Measurements from ENCODE around the gene MAGED2. TPM values are rescaled to one million over a fixed set of nuclear protein-coding genes. Genes with fewer than 3 reads are reported as not detected.

Gene MAGED2
- total and polyA plus RNA-seq, 2 donors from 2014 or later, result 185 to 285 TPM

DNA sequence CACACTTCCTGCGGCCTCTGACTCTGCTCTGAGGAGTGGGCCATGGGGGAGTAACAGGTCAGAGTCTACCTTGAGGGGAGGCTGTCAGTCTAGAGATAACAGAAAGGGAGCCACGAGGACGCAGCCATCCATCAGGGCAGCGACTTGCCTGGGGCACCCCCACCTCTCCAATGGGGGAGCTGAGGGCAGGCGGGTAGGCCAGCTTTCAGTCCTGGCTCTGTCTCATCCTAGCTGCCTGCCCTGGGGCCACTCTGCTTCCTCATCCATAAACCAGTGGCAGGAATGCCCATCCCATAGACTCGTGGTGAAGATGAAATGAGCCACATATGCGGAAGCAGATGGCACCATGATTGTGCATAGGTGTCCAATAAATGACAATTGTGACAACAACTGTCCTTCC is 13.2 kb downstream of the MAGED2 start:
- Histone ChIP-seq H3K27me3 (ENCODE audit: control insufficient read depth, insufficient read depth, low read length) (no peaks in the 10 kb centered on the region), H3K36me3 (ENCODE audit: control insufficient read depth in 2 of 3, insufficient read depth in 3 of 3, low read length in 3 of 3) (no peaks in the 10 kb centered on the region), H3K27ac (ENCODE audit: low read depth in 2 of 2, low read length in 2 of 2) (no peak overlapping the region), H3K4me1 (ENCODE audit: control insufficient read depth in 2 of 3, insufficient read depth in 2 of 3, low read depth in 1 of 3, low read length in 3 of 3) (no peaks in the 10 kb centered on the region), H3K9me3 (ENCODE audit: control insufficient read depth in 2 of 3, insufficient read depth in 1 of 3, low read length in 3 of 3) (no peaks in the 10 kb centered on the region), H3K4me3 (ENCODE audit: low read length in 3 of 3) (no peak overlapping the region), H3K9ac (ENCODE audit: low read length in 3 of 3) (no peak overlapping the region)
- DNase-seq (no peak), FAIRE-seq (no peak)
- TF ChIP-seq, protein P1, sequence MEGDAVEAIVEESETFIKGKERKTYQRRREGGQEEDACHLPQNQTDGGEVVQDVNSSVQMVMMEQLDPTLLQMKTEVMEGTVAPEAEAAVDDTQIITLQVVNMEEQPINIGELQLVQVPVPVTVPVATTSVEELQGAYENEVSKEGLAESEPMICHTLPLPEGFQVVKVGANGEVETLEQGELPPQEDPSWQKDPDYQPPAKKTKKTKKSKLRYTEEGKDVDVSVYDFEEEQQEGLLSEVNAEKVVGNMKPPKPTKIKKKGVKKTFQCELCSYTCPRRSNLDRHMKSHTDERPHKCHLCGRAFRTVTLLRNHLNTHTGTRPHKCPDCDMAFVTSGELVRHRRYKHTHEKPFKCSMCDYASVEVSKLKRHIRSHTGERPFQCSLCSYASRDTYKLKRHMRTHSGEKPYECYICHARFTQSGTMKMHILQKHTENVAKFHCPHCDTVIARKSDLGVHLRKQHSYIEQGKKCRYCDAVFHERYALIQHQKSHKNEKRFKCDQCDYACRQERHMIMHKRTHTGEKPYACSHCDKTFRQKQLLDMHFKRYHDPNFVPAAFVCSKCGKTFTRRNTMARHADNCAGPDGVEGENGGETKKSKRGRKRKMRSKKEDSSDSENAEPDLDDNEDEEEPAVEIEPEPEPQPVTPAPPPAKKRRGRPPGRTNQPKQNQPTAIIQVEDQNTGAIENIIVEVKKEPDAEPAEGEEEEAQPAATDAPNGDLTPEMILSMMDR (IDR thresholded peaks at IDR 0.05; ENCODE audit: borderline replicate concordance, extremely low read depth, insufficient read depth), result no peak
- intact Hi-C loops (cut with DNase I), result no loop called here

DNA sequence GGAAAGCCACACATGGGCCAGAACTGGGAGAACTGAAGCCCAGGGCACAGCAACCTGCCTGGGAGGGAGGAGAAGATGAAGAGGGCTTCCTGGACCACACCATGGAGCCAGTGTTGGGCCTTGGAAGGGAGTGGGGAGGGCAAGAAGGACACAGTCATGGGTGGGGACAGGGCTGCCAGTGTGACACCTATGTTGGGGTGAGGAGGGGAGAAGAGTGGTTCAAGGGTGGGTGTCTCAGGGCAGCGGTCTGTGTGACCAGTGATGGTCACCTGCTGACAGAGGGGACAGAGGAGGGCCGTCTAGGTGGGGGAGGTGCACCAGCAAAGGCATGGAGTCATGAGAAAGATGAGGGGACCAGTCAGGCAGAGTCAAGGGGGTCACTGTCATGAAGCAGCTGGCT is 13.8 kb downstream of the MAGED2 start:
- H3K27me3 ChIP-seq (ENCODE audit: control insufficient read depth, insufficient read depth, low read length), result no peaks in the 10 kb centered on the region
- H3K36me3 ChIP-seq (ENCODE audit: control insufficient read depth in 2 of 3, insufficient read depth in 3 of 3, low read length in 3 of 3), result no peaks in the 10 kb centered on the region
- no peak overlapping the region for H3K9ac ChIP-seq (ENCODE audit: low read length in 3 of 3)
- FAIRE-seq, result no peak
- TF ChIP-seq, protein P1 (IDR thresholded peaks at IDR 0.05; ENCODE audit: borderline replicate concordance, extremely low read depth, insufficient read depth), result no peak
- no peak overlapping the region for H3K27ac ChIP-seq (ENCODE audit: low read depth in 2 of 2, low read length in 2 of 2)
- intact Hi-C loops (cut with DNase I), result no loop called here
- no peaks in the 10 kb centered on the region for H3K4me1 ChIP-seq (ENCODE audit: control insufficient read depth in 2 of 3, insufficient read depth in 2 of 3, low read depth in 1 of 3, low read length in 3 of 3)
- H3K9me3 ChIP-seq (ENCODE audit: control insufficient read depth in 2 of 3, insufficient read depth in 1 of 3, low read length in 3 of 3), result no peaks in the 10 kb centered on the region
- no peak for DNase-seq
- no peak overlapping the region for H3K4me3 ChIP-seq (ENCODE audit: low read length in 3 of 3)

DNA sequence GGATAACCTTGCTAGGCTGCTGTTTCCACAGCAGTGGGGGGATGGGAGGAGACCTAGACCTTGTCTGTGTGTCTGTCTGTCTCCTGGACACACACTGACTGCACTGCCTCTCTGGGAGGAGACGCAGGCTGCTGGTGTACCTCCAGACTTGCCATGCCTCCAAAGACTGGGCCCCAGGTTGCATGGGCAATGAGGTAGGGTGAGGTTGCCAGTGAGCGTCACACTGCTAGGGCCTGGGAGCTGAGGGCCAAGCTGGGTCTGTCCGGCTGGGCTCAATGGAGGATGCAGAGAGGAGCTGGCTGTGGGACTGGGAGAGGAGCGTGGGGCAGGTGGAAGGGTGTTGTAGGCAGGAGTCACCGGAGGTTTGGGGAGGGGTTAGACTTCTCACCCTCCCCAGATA is 16.6 kb downstream of the MAGED2 start:
- Histone ChIP-seq H3K9me3 (ENCODE audit: control insufficient read depth in 2 of 3, insufficient read depth in 1 of 3, low read length in 3 of 3) (no peaks in the 10 kb centered on the region), H3K36me3 (ENCODE audit: control insufficient read depth in 2 of 3, insufficient read depth in 3 of 3, low read length in 3 of 3) (no peaks in the 10 kb centered on the region), H3K27ac (ENCODE audit: low read depth in 2 of 2, low read length in 2 of 2) (no peak overlapping the region), H3K4me1 (ENCODE audit: control insufficient read depth in 2 of 3, insufficient read depth in 2 of 3, low read depth in 1 of 3, low read length in 3 of 3) (no peaks in the 10 kb centered on the region), H3K27me3 (ENCODE audit: control insufficient read depth, insufficient read depth, low read length) (no peaks in the 10 kb centered on the region), H3K9ac (ENCODE audit: low read length in 3 of 3) (no peak overlapping the region), H3K4me3 (ENCODE audit: low read length in 3 of 3) (no peak overlapping the region)
- FAIRE-seq, result no peak
- DNase-seq, result no peak
- intact Hi-C loops (cut with DNase I), result no loop called here
- TF ChIP-seq, protein P1 (IDR thresholded peaks at IDR 0.05; ENCODE audit: borderline replicate concordance, extremely low read depth, insufficient read depth), result no peak

DNA sequence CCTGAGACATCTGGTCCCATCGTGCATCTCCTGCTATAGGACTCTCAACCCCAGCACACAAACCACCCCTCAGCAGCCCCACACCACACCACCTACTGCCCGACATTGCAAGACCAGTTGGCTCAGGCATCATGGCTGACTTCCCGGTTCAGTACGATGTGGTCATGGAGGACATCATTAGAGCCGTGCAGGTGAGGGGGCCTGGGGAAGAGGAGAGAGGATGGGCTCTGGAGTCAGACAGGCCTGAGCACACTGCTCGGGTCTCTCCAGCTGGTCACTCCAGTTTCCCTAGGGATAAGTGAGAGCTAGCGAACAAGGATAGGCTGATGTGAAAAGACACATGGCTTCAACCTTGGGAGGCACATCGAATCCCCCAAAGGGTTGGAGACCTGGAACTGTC is 17.2 kb downstream of the MAGED2 start:
- H3K4me3 ChIP-seq (ENCODE audit: low read length in 3 of 3), result no peak overlapping the region
- TF ChIP-seq, protein P1 (IDR thresholded peaks at IDR 0.05; ENCODE audit: borderline replicate concordance, extremely low read depth, insufficient read depth), result no peak
- H3K27me3 ChIP-seq (ENCODE audit: control insufficient read depth, insufficient read depth, low read length), result no peaks in the 10 kb centered on the region
- no peak overlapping the region for H3K9ac ChIP-seq (ENCODE audit: low read length in 3 of 3)
- intact Hi-C loops (cut with DNase I), result no loop called here
- FAIRE-seq (no peak), DNase-seq (no peak)
- H3K4me1 ChIP-seq (ENCODE audit: control insufficient read depth in 2 of 3, insufficient read depth in 2 of 3, low read depth in 1 of 3, low read length in 3 of 3), result no peaks in the 10 kb centered on the region
- no peak overlapping the region for H3K27ac ChIP-seq (ENCODE audit: low read depth in 2 of 2, low read length in 2 of 2)
- H3K36me3 ChIP-seq (ENCODE audit: control insufficient read depth in 2 of 3, insufficient read depth in 3 of 3, low read length in 3 of 3), result no peaks in the 10 kb centered on the region
- H3K9me3 ChIP-seq (ENCODE audit: control insufficient read depth in 2 of 3, insufficient read depth in 1 of 3, low read length in 3 of 3), result no peaks in the 10 kb centered on the region

Data from kidney (tissue), 14 donors.